ENCODE measurements around the gene DMRT3.

The DMRT3 gene

DNA sequence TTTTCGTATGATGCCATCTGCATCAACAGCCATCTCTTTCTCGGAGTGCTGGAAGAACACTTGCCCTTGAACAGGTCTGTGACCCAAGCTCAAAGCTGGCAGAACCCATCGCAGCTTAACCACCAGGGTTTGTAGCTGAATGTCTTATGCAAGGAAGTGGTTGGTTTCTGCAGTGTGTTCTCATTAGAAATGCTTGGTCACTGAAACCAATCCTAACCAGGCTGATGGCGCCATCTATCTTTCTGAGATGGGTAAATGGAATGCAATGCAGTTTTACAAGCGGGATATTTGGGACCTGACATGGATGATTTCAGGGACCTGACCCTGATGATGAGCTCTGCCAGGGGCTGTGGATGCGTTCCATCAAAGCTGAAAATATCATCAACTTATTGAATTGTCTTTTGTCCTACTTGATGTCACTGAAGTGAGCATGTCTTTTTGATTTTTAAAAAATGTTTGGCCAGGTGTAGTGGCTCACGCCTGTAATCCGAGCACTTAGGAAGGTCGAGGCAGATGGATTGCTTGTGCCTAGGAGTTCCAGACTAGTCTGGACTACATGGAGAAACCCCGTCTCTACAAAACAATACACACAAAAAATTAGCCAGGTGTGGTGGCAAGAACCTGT lies 28.7 kb downstream of the DMRT3 start:
- DNase-seq = no peak

DNA sequence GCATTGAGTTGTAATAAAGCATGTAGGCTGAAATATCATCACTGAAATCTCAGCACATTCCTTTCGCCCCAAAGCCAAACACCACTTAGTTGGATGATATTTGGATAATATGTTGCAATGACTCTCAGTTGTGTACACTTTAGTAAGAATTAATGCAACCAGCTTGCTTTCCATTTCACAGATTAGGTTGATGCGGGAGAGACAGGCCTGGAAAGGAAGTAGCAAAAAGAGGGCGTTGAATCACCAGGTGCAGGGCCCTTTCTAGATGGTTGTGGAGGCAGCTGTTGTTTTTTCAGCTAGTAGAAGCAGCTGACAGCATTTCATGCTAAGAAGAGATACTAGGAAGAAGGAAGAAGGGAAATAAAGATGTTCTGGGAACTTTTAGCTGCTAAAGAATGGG lies 30.9 kb downstream of the DMRT3 start:
- DNase-seq = no peak

DNA sequence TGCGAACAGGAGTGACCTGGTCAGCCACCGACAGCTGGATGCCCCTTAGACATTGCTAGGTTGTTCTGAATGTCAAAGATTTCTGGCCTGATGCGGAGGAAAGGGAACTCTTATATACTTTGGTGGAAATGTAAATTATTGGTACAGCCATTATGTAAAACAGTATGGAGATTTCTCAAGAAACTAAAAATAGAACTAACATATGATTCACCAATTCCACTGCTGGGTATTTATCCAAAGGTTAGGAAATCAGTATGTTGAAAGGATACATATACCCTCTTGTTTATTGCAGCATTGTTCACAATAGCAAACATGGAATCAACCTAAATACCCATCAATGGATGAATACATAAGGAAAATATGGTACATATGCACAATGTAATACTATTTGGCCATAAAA lies 31.8 kb downstream of the DMRT3 start:
- DNase-seq = no peak

DNA sequence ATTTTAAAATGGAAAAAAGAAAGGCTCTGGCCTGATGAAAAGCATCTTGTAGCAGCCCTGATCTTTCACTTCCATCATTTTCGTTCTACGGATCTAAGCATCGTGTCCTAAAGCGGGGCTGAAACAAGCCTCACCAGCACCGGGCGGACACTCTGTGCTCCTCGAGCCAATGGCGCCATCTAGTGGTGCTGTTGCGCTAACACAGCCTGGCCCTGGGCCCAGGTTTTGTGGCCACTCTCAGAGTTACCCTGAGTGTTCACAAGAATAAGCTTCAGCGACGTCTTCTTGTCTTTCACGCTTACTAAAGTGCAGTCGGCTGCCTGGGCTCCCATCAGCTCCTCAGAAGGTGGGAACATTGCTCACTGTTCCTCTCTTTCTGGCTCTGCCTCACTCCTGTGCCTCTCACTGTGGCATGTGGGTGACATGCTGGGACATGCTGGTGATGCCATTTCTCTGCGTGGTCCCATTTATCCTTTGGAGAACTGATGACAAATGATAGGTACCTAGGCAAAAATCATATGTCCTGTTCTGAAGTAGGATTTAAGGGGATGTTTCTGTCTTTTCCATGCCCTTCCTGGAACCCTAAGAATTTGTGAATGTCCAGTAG lies 32.7 kb downstream of the DMRT3 start:
- peak; percentile 75 for DNase-seq

DNA sequence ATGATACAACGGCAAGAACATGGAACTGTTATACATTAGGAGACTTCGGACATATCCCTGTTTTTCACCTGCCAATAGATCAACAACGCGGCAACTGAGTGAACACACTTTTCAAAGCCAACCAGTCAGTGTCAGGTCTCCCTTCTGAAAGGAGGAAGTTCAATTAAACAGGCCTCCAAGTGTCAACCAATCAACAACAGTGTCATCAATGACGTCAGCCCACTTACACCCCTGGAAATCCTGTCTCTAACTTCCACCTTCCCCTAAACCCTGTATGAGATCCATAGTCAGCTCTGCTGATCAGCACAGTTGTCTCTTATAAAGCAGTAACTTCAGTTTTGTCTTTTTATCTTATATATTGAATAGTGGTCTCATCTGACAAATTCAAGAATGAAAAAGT lies 36.6 kb downstream of the DMRT3 start:
- no peak for DNase-seq

DNA sequence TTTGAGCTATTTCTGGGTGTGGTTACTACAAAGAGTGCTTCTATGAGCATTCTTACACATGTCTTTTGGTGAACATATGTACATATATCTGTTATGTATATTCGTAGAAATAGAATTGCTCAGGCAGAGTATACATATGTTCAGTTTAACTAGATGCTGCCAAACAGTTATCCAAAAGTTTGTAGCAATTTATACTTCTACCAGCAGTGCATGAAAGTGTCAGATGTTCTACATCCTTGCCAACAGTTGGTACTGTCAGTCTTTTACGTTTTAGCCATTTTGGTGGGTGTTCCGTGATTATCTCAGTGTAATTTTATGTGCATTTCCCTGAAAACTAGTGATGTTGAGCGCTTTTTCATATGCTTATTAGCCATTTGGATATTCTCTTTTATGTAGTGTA lies 37.8 kb downstream of the DMRT3 start:
- DNase-seq = no peak

DNA sequence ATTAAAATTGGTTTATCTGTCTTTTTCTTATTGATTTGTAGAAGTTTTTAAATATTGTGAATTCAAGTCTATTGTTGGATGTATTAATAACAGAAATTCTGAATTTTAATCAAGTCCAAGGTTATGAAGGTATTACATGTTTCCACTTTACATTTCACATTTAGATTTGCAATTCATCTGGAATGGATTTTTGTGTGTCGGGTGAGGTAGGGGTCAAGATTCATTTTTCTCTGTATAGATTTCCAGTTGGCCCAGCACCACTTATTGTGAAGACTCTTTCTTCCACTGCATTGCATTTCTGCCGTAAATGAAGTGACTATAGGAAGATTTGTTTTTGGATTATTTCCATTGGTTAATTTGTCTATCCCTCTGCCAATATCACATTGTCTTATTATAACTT lies 38.2 kb downstream of the DMRT3 start:
- DNase-seq = no peak

DNA sequence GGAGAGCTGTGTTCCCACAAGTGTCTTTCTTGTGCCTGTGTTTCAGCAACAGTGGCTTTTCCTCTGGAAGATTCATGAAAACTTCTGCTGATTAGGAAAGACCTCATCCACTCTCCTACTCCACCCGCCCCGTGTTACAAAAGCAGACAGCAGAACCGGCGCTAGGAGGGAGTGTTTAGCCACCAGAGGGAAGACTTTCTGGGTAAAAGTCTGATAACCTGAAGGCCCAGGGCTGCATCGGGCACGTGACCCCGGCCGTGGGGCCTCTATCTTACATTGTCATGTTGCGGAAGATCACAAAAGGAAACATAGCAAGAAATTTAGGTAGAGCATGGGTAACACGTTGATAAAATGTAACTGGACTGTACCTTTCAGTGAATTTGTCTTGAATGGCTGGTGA lies 41.7 kb downstream of the DMRT3 start:
- DNase-seq = peak; percentile 15

DNA sequence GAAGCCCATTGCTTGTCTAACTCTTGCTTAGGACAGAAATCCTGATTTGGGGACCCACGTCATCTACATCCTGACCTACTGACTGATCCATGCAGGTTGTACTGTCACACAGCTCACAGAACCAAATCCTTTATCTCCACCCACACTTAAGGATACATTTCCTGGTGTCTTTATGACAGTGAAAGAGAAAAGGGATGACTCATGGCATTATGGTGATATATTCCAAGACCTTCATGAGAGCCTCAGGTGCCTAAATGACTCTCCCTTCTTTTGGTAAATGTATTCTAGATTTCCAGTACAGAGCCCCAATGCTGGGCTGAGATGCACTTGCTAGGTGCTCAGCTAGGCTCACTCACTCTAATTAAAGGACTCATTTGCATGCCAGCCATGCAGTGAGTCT lies 47.7 kb downstream of the DMRT3 start:
- DNase-seq = no peak

DNA sequence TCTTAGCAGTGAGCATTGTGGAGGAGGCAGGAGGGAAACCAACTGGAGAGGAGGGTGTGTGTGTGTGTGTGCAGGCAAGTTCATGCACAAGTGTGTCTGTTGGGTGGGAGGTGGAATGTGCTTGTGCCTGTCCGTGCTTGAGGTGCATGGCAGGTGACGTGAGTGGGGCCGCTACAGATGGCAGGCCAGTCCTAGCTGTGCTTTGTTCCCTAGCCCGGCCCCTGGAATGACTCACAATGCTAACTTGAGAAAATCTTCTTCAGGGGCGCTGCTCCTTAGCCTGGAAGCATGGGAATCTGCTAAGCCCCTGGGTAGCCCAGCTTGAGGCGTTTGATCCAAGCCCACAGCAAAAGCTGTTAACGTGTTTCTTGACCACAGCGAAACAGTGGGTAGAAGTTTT lies 48.7 kb downstream of the DMRT3 start:
- DNase-seq = no peak

DNA sequence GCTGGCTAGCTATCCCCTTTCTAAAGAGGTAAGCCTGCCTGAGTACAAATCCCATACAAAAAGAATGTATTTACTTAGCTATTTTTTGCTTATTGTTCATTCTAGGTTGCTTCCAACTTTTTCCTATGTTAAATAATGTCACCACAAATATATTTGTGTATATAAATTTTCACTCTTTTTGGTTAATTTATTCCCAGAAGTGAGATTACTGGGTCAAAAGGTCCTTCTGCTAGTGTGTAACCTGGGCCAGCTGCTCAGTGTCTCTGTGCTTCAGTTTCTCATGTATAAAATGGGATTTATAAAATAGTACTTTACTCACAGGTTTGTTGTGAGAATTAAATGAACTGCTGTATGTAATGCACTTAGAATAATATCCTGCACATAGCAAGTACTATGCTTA lies 49.8 kb downstream of the DMRT3 start:
- DNase-seq = no peak

DNA sequence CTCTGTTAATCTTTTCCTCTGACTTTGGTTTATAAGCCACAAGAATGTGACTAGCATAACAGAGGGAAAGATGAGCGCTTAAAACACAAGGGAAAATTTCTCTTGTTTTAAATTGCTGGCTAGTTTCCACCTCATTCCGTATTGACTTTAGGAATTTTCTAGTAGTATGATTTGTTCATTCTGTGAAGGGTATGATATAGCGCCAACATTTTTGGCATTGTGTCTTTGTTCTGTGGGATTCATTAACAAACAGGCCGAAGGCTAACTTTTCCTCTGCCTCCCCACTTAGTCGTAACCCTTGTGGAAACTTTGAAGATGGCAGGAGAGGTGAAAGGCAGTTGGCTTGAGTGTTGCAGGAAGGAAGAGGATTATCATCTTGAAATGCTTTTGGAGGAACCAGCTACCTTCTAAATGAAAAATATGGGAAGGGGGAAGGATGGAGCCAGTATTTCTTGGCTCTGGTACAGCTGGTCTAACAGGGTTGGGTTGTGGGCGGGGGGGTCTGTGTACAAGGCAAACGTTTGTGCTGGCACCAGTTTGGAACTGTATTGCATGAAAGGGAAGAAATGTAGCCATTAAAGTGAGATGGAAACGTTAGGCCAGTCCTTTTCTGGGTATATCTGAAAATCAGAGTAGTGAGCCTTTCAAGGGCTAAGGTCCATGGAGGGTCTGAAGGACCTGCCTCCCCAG lies 52.2 kb downstream of the DMRT3 start:
- DNase-seq = no peak

DNA sequence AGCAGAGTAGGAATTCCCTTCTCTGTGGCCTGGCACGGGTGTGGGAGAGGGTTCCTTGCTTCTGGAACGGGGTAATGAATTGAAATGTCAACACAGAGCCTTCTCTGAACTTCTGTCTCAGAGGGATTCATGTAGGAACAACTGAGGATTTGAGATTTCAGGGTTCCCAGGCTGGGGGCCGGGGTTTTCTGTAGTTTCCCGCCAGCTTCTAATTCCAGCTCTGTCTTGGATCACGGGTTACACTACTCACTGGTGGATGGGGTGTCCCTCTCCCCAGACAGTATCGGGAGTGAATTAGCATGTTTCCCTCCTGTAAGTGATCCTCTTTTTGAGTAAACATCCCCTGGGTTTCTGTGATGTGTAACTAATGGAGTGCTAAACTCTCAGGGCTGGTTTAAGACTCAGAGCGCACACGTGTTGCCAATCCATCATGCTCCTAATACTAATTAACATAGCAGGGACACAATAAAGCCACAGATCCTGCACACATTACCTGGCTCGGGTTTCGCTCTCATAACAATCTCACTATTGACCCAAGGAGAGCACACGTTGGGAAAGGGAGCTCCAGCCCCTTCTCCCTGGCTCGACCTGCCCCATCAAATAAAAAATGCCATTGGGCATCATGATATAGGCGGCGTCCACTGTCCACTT lies 55.6 kb downstream of the DMRT3 start:
- no peak for DNase-seq

DNA sequence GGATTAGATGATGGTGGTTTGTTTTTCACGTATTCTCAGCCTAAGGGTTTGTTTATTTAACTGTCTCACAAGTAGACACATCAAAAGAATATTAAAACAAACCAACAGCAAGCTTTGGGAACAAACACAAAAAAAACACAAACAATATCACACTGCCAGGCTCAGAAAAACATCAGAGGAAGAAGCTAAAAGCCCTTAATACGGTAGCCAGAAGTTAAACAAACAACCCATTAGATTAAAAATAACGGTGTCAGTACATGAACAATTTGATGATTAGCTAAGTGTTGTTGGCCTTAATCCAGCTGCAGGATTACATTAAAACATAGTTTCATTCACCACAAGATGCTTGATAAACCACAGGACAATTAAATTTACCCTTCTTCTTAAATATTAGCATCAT lies 57.8 kb downstream of the DMRT3 start:
- no peak for DNase-seq

DNA sequence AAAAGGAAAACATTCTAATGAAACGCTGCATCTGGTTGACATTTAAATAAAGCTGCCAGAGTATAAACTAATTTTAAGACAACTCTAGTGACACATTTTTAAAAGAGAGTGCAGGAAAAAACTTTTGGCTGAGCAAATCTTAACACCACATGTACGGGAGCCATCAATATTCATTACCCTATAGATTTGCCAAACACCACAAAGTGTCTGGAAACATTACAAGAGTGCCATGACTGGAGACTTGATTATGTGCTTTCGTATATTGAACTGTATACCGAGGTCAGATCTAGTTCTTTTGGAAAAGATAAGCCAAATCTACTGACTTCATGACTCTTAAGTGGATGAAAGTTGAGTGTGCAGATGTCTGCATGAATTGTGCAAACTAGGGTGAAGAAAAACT lies 63.1 kb downstream of the DMRT3 start:
- no peak for DNase-seq

All from activated CD4-positive, alpha-beta T cell treated with anti-CD3 and anti-CD28 coated beads, Interleukin-2, amount 50 U/mL, for 1 hour (primary cell).